ENCODE measurements around the gene ORAI2. TPM values are rescaled to one million over a fixed set of nuclear protein-coding genes. Genes with fewer than 3 reads are reported as not detected.

Gene ORAI2
- total and polyA plus RNA-seq, 8 donors: 4.1 to 13.5 (median 7.1) TPM

GRCh38 chr7:102464577-102465280 lies 31.4 kb downstream of the ORAI2 start, which contains the start of the genes ALKBH4 and LRWD1:
Gene ALKBH4 (minus strand): TSS chr7:102464863. CDS start chr7:102464836, 27 bp downstream.
Gene LRWD1 (plus strand): TSS chr7:102464984. CDS start chr7:102465081, 97 bp downstream.
- intact Hi-C loops (cut with DNase I): no loop called here
- peak within 1 kb of the TSS; percentile 91 to 100 (median 99) for H3K4me3 ChIP-seq
- 0% methylated on average over 75 to 81 of the region's 81 CpGs for WGBS, 2 donors
- no peaks in the 10 kb centered on the region for H3K27me3 ChIP-seq
- TF ChIP-seq CTCF (IDR thresholded peaks at IDR 0.05): no peak
- no peaks in the 10 kb centered on the region for H3K9me3 ChIP-seq
- H3K27ac ChIP-seq: peak within 1 kb of the TSS in 2 of 4 donors; percentile 38 to 71
- peak; percentile 98 to 99 (median 98) for ATAC-seq
- H3K36me3 ChIP-seq: no peaks in the 10 kb centered on the region
- no peak for FAIRE-seq
- peak; percentile 91 to 98 (median 94) for DNase-seq
- peaks cover 0 to 15% (median 11%) of the 10 kb centered on the region in 3 donors for H3K4me1 ChIP-seq

- intact Hi-C loops (cut with DNase I): no loop called here
- H3K4me3 ChIP-seq: peak overlapping the region in 1 of 4 donors; percentile 99
- TF ChIP-seq CTCF (IDR thresholded peaks at IDR 0.05): no peak
- no peak overlapping the region for H3K27ac ChIP-seq
- no peak for ATAC-seq
- 94% methylated on average over 7 of the region's 7 CpGs for WGBS, 2 donors
- H3K27me3 ChIP-seq: no peaks in the 10 kb centered on the region
- H3K4me1 ChIP-seq: peaks cover 0 to 15% (median 11%) of the 10 kb centered on the region in 3 donors
- DNase-seq: no peak
- no peak for FAIRE-seq
- no peaks in the 10 kb centered on the region for H3K36me3 ChIP-seq
- H3K9me3 ChIP-seq: no peaks in the 10 kb centered on the region
Measured at GRCh38 chr7:102466097-102466496, 32.7 kb downstream of the ORAI2 start.

GRCh38 chr7:102467581-102468477 lies 34.5 kb downstream of the ORAI2 start:
- no peak for FAIRE-seq
- Histone ChIP-seq H3K27ac (no peak overlapping the region), H3K4me3 (no peak overlapping the region), H3K9me3 (no peaks in the 10 kb centered on the region), H3K27me3 (no peaks in the 10 kb centered on the region), H3K4me1 (peaks cover 0 to 15% (median 11%) of the 10 kb centered on the region in 3 donors), H3K36me3 (no peaks in the 10 kb centered on the region)
- TF ChIP-seq CTCF (IDR thresholded peaks at IDR 0.05): no peak
- ATAC-seq: no peak
- DNase-seq: peak in 3 of 6 donors; percentile 29 to 76 (median 51)
- WGBS, 2 donors: 81 to 84% methylated on average over 22 to 24 of the region's 24 CpGs
- intact Hi-C loops (cut with DNase I): no loop called here

GRCh38 chr7:102468478-102469350 lies 35.3 kb downstream of the ORAI2 start:
- ATAC-seq: no peak
- Histone ChIP-seq H3K4me1 (peaks cover 0 to 10% (median 9%) of the 10 kb centered on the region in 3 donors), H3K27me3 (no peaks in the 10 kb centered on the region), H3K36me3 (no peaks in the 10 kb centered on the region), H3K4me3 (no peak overlapping the region), H3K9me3 (no peaks in the 10 kb centered on the region), H3K27ac (no peak overlapping the region)
- WGBS, 2 donors: 85 to 87% methylated on average over 40 of the region's 40 CpGs
- TF ChIP-seq CTCF (IDR thresholded peaks at IDR 0.05): no peak
- intact Hi-C loops (cut with DNase I): no loop called here
- FAIRE-seq: no peak
- peak in 4 of 6 donors; percentile 18 to 79 (median 45) for DNase-seq

All from pancreas (tissue), 10 donors.